Tibial nerve (tissue), 3 donors: ENCODE data around the gene FBXL20.

Experiments
- CTCF ChIP-seq, 5 experiments: fragments of 200-600 bp in 3 of 5; fragments of 450-650 bp in 2 of 5; sonication (generic) in 3 of 5; IDR thresholded peaks; one replicate each; pipeline ENCODE4 v1.5.1; 2016 to 2019; ENCODE audit warnings: antibody characterized with exemption in 5 of 5, mild to moderate bottlenecking in 3 of 5, moderate library complexity in 2 of 5
- POLR2A ChIP-seq, 2 donors: fragments of 450-650 bp; IDR thresholded peaks; one replicate each; pipeline ENCODE4 v1.6.1; 2017; ENCODE audit warnings: antibody characterized with exemption in 2 of 2, mild to moderate bottlenecking in 2 of 2, moderate library complexity in 2 of 2

- TF ChIP-seq CTCF (IDR thresholded peaks at IDR 0.05): no peak
- no peak for TF ChIP-seq POLR2A (IDR thresholded peaks at IDR 0.05)
Measured at GRCh38 chr17:39332092-39332491, 69.3 kb downstream of the FBXL20 start.
